Activated CD8-positive, alpha-beta memory T cell treated with anti-CD3 and anti-CD28 coated beads, Interleukin-2, amount 50 U/mL, for 24 hours (primary cell): ENCODE data around the gene RPL26.
"Not testable (repeated sequence)": the region's sequence is repeated elsewhere in the genome, so short reads cannot be mapped to it uniquely, and the experiment has no call there.

Source experiments
- DNase-seq: peaks from one replicate; pipeline ENCODE4 v3.0.0-alpha.2; 2020; ENCODE audit errors: extremely low read depth

The RPL26 gene

DNA sequence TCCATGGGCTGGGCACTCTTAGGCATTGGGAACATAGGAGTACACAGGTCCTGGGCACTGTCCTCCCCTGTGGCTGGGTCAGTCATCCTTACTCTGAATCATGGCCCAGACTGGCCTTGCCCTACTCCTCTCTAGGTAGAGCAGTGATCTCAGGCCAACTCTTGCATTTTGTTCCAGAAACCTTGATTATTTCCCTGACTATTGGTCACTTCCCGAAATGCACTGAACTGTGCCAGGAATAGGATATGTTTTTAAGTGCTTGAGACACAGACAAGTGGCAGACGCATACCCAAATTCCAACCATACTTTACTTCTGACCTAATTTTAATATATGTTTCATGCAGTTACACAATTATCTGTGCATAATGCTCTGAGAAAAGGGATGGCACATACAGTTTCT lies 16.8 kb downstream of the RPL26 start:
- DNase-seq = no peak

DNA sequence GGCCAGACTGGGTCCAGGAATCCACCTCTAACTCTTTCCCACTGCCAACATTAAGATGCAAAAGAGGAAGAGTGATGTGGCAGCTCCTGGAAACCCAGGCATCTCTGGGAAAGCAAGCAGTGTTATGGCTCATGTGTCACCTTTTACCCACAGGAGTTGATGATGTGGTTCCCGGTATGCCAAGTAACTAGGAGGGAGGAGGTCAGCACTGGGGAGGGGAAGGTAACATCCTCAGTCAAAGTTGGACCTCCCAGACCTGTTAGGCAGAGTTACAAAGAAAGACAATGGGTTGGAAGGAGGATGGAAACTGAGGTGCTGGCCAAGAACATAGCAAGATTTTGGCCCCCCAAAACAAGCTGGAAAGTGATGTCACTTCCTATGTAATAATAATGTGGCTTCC lies 17.9 kb downstream of the RPL26 start:
- no peak for DNase-seq

DNA sequence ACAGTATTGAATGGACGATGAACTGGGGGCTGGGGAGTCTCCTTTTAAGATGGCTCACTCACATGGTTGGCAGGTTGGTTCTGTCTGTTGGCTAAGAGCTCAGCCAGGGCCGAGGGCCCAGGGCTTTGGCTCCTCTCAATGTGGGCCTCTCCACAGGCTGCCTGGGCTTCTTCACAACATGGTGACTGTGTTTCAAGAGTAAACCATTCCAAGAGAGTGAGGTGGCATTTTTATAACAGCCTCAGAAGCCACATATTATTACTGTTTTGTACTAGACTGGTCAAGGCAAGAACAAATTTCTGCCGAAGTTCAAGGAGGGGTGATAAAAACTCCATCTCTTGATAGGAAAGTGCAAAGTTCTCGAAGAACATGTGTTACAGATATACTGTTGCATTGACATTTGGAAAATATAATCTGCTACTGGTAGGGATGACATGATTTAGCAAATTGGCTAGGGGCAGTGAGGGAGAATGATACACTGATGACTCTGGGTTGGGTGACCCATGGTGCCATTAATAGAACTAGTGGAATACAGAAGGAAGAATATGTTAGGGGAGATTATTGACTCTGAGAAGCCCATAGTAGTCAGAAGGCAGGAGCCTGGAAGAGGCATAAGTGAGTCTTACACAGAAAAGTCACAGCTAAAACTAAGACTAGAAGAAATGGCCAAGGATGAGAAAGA lies 20.2 kb downstream of the RPL26 start:
- no peak for DNase-seq

DNA sequence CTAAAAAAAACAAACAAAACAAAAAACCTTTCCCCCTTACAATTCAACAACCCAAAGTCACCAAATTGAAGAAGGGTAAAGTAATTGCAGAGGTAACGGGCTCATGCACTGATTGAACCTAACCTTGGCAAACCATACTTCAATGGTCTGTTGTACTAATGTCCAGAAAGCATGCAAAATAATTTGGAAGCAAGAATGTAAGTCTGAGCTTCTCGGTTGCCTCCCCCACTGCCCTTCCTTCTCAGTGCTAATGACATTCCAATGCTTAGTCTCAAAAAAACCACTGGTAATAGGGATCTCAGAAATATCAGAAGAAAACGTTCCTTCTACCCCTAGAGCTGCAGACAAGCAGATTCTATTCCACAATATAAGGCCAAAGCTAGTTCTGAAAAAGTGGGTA lies 22.2 kb downstream of the RPL26 start:
- DNase-seq = no peak

DNA sequence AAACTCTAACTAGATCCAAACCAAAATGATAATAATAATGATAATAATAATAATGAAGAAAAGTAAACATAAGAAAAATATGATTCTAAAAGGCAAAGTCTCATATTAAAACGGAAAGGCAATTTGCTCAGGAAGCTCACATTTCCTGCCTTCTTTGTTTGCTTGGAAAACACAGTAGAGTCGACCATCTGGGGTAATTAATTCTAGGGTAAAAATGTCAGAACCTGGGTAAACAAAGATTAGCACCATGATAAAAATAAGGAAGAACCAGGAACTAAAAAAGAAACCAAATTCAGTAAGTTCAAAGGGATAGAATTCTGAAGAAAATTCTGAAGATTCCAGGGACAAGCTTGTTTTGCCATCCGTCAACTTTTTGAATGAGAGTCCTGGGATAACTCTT lies 22.7 kb downstream of the RPL26 start:
- no peak for DNase-seq

DNA sequence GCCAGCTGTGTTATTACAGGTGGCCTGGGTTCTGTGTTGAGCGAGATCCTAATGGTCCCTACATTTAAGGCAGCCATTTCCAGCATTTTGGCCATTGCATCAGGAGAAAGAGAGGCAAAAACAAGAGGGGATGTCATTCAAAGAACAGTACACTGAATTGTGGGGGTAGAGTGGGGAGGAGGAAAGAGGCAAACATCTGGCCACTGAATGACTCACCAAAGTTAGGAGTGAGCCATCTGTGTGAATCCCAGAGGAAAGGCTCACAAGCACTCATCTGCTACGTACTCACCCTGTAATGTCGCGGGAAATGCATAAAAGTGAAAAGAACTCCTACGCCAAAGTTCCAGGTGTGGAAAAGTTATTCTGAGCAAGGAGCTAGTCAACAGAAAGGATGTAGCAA lies 23.2 kb downstream of the RPL26 start:
- no peak for DNase-seq

DNA sequence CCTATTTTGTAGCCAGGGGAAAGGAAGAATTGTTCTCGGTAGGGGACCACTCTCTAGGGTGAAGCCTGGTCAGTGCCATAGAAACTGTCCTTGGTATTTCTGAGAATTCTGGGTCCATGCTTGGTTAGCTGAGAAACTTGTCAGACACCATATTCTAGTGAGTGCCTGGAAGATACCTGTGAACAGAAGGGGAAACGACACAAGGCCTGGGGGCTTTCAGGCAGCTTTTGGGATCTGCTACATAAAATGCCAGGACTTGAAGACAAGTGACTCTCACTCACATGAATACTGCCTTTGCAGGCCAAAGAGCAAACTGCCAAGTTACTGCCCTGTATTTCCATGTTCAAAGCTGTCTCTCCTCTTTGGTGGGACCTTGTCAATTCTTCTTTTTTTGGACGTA lies 25.1 kb downstream of the RPL26 start:
- no peak for DNase-seq

DNA sequence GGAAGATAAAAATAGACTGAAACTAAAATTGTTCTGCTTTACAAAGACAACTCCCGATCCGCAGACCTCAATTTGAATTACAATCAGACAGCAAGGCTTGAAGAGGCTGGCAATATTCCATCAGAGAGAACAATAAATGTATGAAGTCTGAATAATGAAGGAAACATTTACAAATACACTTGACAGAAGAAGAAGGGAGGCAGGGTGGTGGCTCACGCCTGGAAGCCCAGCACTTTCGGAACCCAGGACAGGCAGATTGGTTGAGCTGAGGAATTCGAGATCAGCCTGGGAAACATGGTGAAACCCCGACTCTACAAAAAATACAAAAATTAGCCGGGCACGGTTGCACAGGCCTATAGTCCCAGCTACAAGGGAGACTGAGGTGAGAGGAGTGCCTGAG lies 28.8 kb downstream of the RPL26 start:
- DNase-seq = no peak

DNA sequence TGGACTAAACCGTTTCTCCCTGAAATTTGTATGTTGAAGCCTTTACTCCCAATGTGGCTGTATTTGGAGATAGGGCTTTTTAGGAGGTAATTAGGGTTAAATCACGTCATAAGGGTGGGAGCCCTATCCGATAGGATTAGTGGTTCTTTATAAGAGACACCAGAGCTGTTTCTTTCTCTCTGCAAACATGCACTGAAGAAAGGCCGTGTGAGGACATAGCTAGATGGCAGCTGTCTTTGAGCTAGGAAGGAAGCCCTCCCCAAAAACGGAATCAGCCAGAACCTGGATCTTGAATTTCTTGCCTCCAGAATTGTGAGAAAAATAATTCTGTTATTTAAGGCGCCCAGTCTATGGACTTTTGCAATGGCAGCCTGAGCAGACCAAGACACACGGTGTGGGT lies 29.3 kb downstream of the RPL26 start:
- DNase-seq = no peak

DNA sequence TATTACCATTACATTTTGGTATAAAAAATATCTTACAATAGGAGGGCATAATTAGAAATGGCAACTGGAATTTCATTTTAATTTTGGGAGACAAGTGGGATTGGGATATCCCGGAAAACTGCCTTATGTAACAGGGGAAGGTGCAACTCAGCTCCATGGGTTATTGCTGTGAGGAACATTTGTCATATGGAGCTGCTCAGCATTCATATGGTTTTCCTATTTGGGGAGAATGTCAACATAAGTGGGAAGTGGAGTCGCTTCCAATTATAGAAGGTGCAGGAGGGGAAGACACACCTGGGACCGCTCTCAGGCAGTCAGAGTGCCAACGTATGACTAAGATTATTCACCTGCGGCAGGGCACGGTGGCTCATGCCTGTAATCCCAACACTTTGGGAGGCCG lies 32.7 kb downstream of the RPL26 start:
- no peak for DNase-seq

DNA sequence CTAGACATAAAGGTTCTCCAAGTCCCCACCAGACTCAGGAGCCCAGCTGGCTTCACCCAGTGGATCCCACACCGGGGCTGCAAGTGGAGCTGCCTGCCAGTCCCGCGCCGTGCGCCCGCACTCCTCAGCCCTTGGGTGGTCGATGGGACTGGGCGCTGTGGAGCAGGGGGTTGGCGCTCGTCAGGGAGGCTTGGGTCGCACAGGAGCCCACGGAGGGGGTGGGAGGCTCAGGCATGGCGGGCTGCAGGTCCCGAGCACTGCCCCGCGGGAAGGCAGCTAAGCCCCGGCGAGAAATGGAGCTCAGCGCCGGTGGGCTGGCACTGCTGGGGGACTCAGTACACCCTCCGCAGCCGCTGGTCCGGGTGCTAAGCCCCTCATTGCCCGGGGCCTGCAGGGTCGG lies 36.0 kb downstream of the RPL26 start:
- DNase-seq = not testable (repeated sequence)

DNA sequence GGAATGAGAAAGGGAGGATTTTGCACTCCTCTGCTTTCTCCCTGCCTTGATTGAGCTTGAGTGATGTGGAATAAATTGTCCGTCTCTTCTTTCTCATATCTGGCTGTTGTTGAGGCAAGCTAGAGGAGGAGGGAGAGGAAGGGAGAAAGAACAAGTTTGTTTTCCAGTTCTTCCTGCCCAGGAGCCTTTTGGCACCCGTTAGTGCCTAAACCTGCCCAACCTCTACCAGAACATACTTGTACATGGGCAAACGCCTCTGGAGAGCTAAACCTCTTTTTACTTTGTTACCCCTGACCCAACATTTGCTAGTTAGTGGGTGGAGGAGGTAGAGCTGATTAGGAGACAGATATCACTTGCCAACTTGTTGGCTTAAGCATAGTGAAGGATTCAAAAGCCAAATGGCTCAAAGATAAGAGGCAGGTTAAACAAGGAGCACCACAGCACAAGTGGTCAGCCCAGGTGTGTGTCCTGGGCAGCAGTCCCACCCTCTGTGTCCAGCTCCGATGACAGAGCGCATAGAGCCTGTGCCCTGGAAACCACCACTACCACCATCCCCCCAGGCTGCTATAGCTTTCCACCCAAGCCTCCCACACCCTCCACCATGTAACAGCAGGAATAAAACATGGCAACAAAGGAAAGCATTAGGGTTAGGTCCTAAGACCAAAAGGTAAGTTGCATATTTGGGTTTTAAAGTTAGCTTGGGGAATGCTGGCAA lies 36.9 kb downstream of the RPL26 start:
- DNase-seq = no peak

DNA sequence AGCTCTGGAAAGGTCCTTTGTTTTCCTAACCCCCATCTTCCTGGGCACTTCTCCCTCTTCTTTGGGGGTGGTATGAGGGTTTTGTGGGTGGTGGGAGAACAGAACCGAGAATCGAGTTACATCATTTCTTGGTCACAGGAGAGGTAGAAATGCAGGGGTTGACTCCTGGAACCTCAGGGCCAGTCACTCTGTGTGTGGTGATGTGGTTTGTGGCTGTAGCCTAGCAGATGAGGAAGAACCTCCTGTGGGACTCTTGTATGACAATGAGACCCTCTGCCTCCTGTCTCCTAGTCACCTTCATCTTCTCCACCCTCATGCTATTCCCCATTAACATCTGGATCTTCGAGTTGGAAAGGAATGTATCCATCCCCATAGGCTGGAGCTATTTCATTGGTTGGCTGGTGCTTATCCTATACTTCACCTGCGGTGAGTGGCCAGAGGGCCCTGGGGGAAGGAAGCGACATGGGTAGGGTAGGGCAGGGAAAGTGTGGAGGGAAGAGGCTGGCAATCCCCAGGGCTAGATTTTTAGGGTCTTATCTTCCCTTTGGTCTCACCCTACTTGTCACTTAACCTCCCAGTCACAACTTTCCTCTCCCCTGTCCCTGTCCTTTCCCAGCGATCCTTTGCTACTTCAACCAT lies 37.8 kb downstream of the RPL26 start:
- no peak for DNase-seq

DNA sequence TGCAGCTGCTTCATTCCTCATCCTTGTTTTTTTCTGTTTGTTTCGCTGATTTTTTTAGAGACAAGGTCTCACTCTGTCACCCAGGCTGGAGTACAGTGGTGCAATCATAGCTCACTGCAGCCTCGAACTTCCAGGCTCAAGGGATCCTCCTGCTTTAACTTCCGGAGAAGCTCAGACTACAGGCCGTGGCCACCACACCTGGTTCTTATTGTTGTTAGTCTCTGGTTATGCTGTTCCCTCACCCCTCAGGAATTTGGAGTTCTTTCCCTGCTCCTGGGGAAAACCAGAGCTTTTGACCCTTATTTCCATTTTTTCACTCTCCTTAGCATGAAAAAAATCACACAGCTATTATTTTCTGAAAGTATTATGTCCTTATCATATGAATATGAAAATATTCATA lies 41.5 kb downstream of the RPL26 start:
- no peak for DNase-seq

DNA sequence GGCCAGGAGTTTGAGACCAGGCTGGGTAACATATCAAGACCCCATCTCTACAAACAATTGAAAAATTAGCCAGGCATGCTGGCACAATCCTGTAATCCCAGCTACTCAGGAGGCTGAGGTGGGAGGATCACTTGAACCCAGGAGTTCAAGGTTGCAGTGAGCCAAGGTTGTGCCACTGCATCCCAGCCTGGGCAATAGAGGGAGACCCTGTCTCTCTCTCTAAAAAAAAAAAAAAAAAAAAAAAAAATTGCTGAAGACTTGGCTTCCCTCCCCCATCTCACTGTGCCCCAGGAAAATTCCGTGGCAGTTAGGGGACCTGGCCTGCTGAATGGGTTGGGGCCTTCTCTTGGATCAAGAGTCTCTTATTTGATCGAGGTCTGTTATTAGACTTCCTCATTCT lies 43.5 kb downstream of the RPL26 start, which contains the start of gene ODF4:
Gene ODF4, plus strand, starts transcription at position 301 of the 400 bp plus-strand sequence. CDS start 212 bp downstream, outside the sequence.
- DNase-seq = no peak

DNA sequence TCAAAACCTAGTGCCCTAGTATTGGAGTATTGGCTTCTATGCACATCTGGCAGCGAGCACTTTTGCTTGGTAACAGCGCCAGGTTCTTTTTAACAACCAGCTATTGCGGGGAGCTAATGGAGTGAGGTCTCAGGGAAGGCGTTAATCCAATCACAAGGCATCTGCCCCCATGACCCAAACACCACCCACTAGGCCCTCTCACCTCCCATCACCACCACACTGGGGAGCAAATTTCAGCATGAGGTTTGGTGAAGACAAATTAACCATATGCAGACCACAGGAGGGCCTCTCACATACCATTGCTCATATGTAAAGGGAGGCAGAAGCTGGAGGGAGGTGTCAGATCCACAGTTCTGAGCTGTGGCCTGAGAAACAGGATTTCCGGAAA lies 44.2 kb downstream of the RPL26 start:
- no peak for DNase-seq

DNA sequence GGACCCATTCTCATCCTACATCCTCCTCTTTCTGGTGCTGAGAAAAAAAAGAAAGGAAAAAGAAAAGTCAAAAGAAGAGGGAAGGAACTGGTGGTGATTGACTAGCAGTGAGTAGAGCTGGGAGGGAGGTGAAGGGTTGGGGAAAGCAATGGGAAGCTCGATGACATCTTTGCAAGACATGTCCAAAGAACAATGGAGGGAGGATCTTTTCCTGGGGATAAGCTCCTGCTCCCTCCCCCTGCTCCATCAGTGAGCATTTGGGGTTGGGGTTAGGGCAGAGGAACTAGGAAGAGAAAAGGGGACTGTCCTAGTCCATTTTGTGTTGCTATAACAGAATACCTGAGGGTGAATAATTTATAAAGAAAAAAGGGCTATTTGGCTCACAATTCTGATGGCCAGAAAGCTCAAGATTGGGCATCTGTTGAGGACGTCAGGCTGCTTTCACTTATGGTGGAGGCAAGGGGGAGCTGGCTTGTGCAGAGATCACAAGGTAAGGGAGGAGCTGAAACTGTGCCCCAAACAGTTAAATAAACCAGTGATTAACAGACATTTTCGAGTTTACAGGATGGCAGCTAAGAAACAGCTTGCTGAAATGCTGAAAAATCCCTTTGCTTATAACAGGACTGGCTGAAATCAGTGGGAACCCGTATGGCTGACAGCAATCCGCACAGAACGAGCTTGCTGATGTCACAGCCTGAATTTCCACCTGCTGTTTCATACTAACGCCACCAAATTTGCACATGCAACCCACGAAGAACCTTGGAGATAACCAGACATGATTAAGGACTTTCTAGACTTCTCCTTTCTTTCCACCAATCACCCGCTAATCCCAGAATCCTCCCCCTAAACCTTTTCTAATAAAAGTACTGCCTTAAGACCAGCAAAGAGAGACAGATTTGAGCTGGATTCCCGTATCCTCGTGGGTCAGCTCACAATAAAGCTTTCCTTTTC lies 44.9 kb downstream of the RPL26 start:
- no peak for DNase-seq

DNA sequence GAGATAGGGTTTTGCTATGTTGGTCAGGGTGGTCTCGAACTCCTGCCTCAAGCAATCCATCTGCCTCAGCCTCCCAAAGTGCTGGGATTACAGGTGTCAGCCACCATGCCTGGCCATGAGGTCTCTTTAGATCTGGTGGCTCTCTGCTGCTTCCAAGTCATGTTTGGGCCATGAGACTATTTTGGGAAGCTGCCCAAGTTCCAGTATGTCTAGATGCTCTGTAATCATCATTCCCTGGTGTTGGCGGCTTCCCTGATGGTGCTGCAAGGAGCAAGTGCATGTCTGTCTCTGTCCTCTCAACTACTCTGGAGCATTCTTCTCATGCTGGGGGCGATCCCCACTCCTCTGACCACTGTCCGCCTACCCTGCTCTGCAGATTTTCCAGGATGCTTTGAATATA lies 49.7 kb downstream of the RPL26 start:
- no peak for DNase-seq

DNA sequence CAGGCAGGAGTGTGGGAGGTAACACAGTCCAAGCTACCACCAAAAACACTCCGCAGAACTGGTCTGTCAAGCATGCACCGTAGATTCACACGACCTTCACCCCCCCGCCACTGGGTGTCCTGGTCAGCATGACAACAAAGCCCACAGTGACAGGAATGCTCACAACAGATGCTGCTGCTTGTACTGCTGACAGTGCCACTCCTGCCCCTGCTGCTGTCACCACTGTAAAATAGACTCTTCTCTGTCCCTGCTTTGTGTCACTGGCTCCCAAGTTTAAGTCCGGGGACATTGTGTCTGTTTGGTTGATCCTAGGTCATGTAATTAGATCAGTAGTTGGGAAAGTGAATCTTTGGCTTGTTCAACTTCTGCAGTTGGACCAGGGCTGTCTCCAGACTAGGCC lies 50.3 kb downstream of the RPL26 start:
- no peak for DNase-seq

DNA sequence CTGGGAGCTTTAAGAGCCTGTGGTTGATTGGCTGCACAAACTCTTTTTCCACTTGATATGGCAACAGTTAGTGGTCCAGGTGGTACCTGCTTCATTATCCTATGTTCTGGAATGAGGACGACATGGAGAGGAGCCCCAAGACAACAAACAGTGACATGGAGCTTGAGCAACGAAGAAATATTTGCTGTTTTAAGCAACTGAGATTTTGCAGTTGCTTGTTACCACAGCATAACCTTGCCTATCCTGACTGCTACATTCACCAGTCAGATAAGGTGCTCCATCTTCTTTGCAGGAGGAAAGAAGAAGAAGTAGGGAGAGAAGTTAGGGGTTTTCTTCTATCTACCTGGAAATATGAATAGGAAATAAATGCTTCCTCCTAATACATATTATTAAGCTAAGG lies 50.9 kb downstream of the RPL26 start:
- DNase-seq = no peak
